Effector CD4-positive, alpha-beta T cell (primary cell): ENCODE data around the gene TSSK2.

Source experiments
- DNase-seq: peaks from one replicate; pipeline ENCODE4 v3.0.0-alpha.2; 2020

The TSSK2 gene

GRCh38 chr22:19106886-19107729 lies 24.0 kb upstream of the TSSK2 start:
- no peak for DNase-seq

- no peak for DNase-seq
Measured at GRCh38 chr22:19107730-19108074, 23.4 kb upstream of the TSSK2 start.

- no peak for DNase-seq
Measured at GRCh38 chr22:19108807-19109197, 22.3 kb upstream of the TSSK2 start.

- DNase-seq: peak; percentile 45
Measured at GRCh38 chr22:19109198-19110063, 21.7 kb upstream of the TSSK2 start.

GRCh38 chr22:19110064-19110458 lies 21.0 kb upstream of the TSSK2 start:
- no peak for DNase-seq

- no peak for DNase-seq
Measured at GRCh38 chr22:19110646-19111045, 20.5 kb upstream of the TSSK2 start.

- DNase-seq: no peak
Measured at GRCh38 chr22:19111140-19111539, 20.0 kb upstream of the TSSK2 start.

GRCh38 chr22:19111584-19111983 lies 19.5 kb upstream of the TSSK2 start:
- no peak for DNase-seq

GRCh38 chr22:19113429-19113828 lies 17.7 kb upstream of the TSSK2 start:
- DNase-seq: no peak

GRCh38 chr22:19114984-19115552 lies 16.0 kb upstream of the TSSK2 start:
- no peak for DNase-seq

GRCh38 chr22:19115628-19116027 lies 15.5 kb upstream of the TSSK2 start:
- no peak for DNase-seq

- no peak for DNase-seq
Measured at GRCh38 chr22:19117111-19117512, 14.0 kb upstream of the TSSK2 start.

GRCh38 chr22:19118329-19118880 lies 12.7 kb upstream of the TSSK2 start:
- no peak for DNase-seq

- DNase-seq: no peak
Measured at GRCh38 chr22:19119949-19120348, 11.2 kb upstream of the TSSK2 start.

- no peak for DNase-seq
Measured at GRCh38 chr22:19120829-19121630, 10.1 kb upstream of the TSSK2 start.

GRCh38 chr22:19121631-19122142 lies 9.4 kb upstream of the TSSK2 start:
- DNase-seq: peak; percentile 12

- DNase-seq: peak; percentile 95
Measured at GRCh38 chr22:19122143-19122751, 8.9 kb upstream of the TSSK2 start, which contains the start of gene DGCR2. Gene DGCR2 (minus strand): TSS chr22:19122412. CDS start chr22:19122206, 206 bp downstream.

- DNase-seq: no peak
Measured at GRCh38 chr22:19122752-19123492, 8.2 kb upstream of the TSSK2 start.

- DNase-seq: no peak
Measured at GRCh38 chr22:19123936-19124335, 7.2 kb upstream of the TSSK2 start.

GRCh38 chr22:19124377-19124776 lies 6.7 kb upstream of the TSSK2 start:
- no peak for DNase-seq

GRCh38 chr22:19125011-19125410 lies 6.1 kb upstream of the TSSK2 start:
- no peak for DNase-seq
